Thyroid gland (tissue), 4 donors: ENCODE results near the gene UBE2U.
"Not testable (repeated sequence)": the region's sequence is repeated elsewhere in the genome, so short reads cannot be mapped to it uniquely, and the experiment has no call there.

Source experiments
- POLR2A ChIP-seq, 2 donors: fragments of 450-650 bp; IDR thresholded peaks; one replicate each; pipeline ENCODE4 v1.6.1; 2017; ENCODE audit warnings: antibody characterized with exemption in 2 of 2, mild to moderate bottlenecking in 2 of 2, moderate library complexity in 1 of 2
- TF ChIP-seq, protein P1 (sequence below), 6 experiments: fragments of 200-600 bp in 3 of 6; fragments of 450-650 bp in 3 of 6; sonication (generic) in 3 of 6; IDR thresholded peaks; one replicate each; pipeline ENCODE4 v1.5.1; 2016 to 2019; ENCODE audit warnings: antibody characterized with exemption in 6 of 6, mild to moderate bottlenecking in 2 of 6, inconsistent platforms in 1 of 6, moderate library complexity in 1 of 6

DNA sequence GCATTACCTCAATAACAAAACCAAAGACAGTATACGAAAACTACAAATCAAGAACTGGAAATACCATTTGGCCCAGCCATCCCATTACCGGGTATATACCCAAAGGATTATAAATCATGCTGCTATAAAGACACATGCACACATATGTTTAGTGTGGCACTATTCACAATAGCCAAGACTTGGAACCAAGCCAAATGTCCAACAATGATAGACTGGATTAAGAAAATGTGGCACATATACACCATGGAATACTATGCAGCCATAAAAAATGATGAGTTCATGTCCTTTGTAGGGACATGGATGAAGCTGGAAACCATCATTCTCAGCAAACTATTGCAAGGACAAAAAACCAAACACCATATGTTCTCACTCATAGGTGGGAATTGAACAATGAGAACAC is 47.0 kb downstream of the UBE2U start:
- TF ChIP-seq, protein P1, sequence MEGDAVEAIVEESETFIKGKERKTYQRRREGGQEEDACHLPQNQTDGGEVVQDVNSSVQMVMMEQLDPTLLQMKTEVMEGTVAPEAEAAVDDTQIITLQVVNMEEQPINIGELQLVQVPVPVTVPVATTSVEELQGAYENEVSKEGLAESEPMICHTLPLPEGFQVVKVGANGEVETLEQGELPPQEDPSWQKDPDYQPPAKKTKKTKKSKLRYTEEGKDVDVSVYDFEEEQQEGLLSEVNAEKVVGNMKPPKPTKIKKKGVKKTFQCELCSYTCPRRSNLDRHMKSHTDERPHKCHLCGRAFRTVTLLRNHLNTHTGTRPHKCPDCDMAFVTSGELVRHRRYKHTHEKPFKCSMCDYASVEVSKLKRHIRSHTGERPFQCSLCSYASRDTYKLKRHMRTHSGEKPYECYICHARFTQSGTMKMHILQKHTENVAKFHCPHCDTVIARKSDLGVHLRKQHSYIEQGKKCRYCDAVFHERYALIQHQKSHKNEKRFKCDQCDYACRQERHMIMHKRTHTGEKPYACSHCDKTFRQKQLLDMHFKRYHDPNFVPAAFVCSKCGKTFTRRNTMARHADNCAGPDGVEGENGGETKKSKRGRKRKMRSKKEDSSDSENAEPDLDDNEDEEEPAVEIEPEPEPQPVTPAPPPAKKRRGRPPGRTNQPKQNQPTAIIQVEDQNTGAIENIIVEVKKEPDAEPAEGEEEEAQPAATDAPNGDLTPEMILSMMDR (IDR thresholded peaks at IDR 0.05) = not testable (repeated sequence)
- not testable (repeated sequence) for TF ChIP-seq POLR2A (IDR thresholded peaks at IDR 0.05)
